Spleen (tissue), 7 donors: ENCODE data around the gene ATP1A1.

Experiments used
- POLR2A ChIP-seq, 3 donors: fragments of 450-650 bp; IDR thresholded peaks; one replicate each; pipeline ENCODE4 v1.5.1; 2017; ENCODE audit warnings: antibody characterized with exemption in 3 of 3, mild to moderate bottlenecking in 1 of 3
- POLR2AphosphoS5 ChIP-seq, 3 donors: sonication (generic); formaldehyde crosslinking; IDR thresholded peaks; one replicate each; pipeline ENCODE4 v1.5.1; 2017; ENCODE audit warnings: antibody characterized with exemption in 3 of 3
- TF ChIP-seq, protein P1 (sequence below), 11 experiments: fragments of 200-600 bp in 7 of 11; fragments of 450-650 bp in 4 of 11; sonication (generic) in 4 of 11; IDR thresholded peaks in 8 of 11; conservative IDR thresholded peaks in 3 of 11; 1 replicate in 7 of 11; 2 replicates in 4 of 11; pipeline versions ENCODE4 v1.4.0 to v1.8.0; 2016 to 2021; ENCODE audit warnings: antibody characterized with exemption in 11 of 11, inconsistent platforms in 4 of 11, mild to moderate bottlenecking in 1 of 11
- donor health status: DM: no; HTN: no; CAD: no; lungs with moderate emphysema.
- donor health status: DM: no; HTN: no; CAD: no.
- donor health status: DM: no; HTN: no; CAD: no.

DNA sequence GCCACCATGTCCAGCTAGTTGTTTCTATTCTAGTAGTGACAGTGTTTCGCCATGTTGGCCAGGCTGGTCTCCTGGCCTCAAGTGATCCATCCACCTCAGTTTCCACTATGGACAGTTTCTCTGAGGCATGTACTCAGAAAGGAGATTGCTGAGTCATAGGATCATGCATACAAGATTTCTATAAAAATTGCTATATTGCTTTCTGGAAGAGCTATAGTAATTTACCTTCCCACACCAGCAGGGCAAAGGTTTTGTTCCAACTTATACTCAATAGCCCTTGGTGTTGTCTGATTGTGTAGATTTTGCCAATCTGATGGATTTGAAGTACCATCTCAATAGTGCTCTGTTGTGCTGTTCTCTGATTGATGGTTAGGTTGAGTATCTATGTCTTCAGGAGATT, 15.6 kb upstream of the ATP1A1 start:
- TF ChIP-seq, protein P1, sequence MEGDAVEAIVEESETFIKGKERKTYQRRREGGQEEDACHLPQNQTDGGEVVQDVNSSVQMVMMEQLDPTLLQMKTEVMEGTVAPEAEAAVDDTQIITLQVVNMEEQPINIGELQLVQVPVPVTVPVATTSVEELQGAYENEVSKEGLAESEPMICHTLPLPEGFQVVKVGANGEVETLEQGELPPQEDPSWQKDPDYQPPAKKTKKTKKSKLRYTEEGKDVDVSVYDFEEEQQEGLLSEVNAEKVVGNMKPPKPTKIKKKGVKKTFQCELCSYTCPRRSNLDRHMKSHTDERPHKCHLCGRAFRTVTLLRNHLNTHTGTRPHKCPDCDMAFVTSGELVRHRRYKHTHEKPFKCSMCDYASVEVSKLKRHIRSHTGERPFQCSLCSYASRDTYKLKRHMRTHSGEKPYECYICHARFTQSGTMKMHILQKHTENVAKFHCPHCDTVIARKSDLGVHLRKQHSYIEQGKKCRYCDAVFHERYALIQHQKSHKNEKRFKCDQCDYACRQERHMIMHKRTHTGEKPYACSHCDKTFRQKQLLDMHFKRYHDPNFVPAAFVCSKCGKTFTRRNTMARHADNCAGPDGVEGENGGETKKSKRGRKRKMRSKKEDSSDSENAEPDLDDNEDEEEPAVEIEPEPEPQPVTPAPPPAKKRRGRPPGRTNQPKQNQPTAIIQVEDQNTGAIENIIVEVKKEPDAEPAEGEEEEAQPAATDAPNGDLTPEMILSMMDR (IDR thresholded peaks at IDR 0.05 in 8 of 11, conservative IDR thresholded peaks at IDR 0.05 in 3 of 11) = no peak
- TF ChIP-seq POLR2A (IDR thresholded peaks at IDR 0.05) (no peak), POLR2AphosphoS5 (IDR thresholded peaks at IDR 0.05) (no peak)
